PC-9 (cell line): ENCODE data around the gene MYOZ2. TPM values are rescaled to one million over a fixed set of nuclear protein-coding genes. Genes with fewer than 3 reads are reported as not detected.

Source experiments
- BruUV-seq: library from RNA; stranded (reverse); fragments of 400-500 nt; replicated peaks from 2 replicates; lab custom pipeline; 2021; lab: Mats Ljungman, UMichigan
- CTCF ChIA-PET: fragments of 300-600 bp; sonication (Branson Sonifier 250); formaldehyde crosslinking; loops from one replicate; lab custom pipeline; 2022; ENCODE audit warnings: antibody characterized with exemption; lab: Charles Lee
- POLR2A ChIA-PET: fragments of 300-600 bp; sonication (Branson Sonifier 250); formaldehyde crosslinking; loops from one replicate; lab custom pipeline; 2022; ENCODE audit warnings: antibody characterized with exemption; ENCODE audit not compliant: unreplicated experiment; lab: Charles Lee
- DNase-seq, 2 experiments: peaks; one replicate each; pipeline versions ENCODE4 v3.0.0 to v3.0.0-alpha.2; 2015 to 2022; ENCODE audit warnings: mixed read lengths in 1 of 2
- H2AFZ ChIP-seq: fragments of 200-600 bp; sonication (generic); 2 replicates; pipeline ENCODE4 v1.8.1; 2017; ENCODE audit warnings: antibody characterized with exemption
- H3F3A ChIP-seq: fragments of 200-600 bp; sonication (generic); 2 replicates; pipeline ENCODE4 v1.8.1; 2017; ENCODE audit warnings: antibody characterized with exemption, mild to moderate bottlenecking, low read depth; ENCODE audit not compliant: insufficient read depth
- H3K27ac ChIP-seq: fragments of 200-600 bp; sonication (generic); 2 replicates; pipeline ENCODE4 v1.6.1; 2016; ENCODE audit warnings: mixed run types
- H3K27me3 ChIP-seq: fragments of 200-600 bp; sonication (generic); 2 replicates; pipeline ENCODE4 v1.6.1; 2016; ENCODE audit warnings: low read depth, mixed run types; ENCODE audit not compliant: insufficient read depth
- H3K36me3 ChIP-seq: fragments of 200-600 bp; sonication (generic); 2 replicates; pipeline ENCODE4 v1.6.1; 2016; ENCODE audit warnings: low read depth, mixed run types
- H3K4me1 ChIP-seq: fragments of 200-600 bp; sonication (generic); replicated peaks from 2 replicates; pipeline ENCODE4 v1.6.1; 2016; ENCODE audit warnings: mixed run types; ENCODE audit not compliant: insufficient read depth
- H3K4me2 ChIP-seq: fragments of 200-600 bp; sonication (generic); 2 replicates; pipeline ENCODE4 v1.6.1; 2017; ENCODE audit warnings: mixed run types
- H3K4me3 ChIP-seq: fragments of 200-600 bp; sonication (generic); 2 replicates; pipeline ENCODE4 v1.6.1; 2016; ENCODE audit warnings: mixed run types
- H3K79me2 ChIP-seq: fragments of 200-600 bp; sonication (generic); 2 replicates; pipeline ENCODE4 v1.6.1; 2017; ENCODE audit warnings: low read depth, mixed run types
- H3K9me2 ChIP-seq: fragments of 200-600 bp; sonication (generic); 2 replicates; pipeline ENCODE4 v1.8.1; 2017; ENCODE audit warnings: mild to moderate bottlenecking; ENCODE audit not compliant: insufficient read depth
- H3K9me3 ChIP-seq: fragments of 200-600 bp; sonication (generic); 2 replicates; pipeline ENCODE4 v1.8.1; 2016; ENCODE audit warnings: low read depth; ENCODE audit not compliant: insufficient read depth
- H4K20me1 ChIP-seq: fragments of 200-600 bp; sonication (generic); 2 replicates; pipeline ENCODE4 v1.8.1; 2017; ENCODE audit not compliant: insufficient read depth
- CTCF ChIP-seq: fragments of 200-600 bp; sonication (generic); conservative IDR thresholded peaks from 2 replicates; pipeline ENCODE4 v1.6.1; 2017; ENCODE audit warnings: mixed run types, antibody characterized with exemption, mild to moderate bottlenecking, moderate library complexity
- EZH2 ChIP-seq: fragments of 200-600 bp; sonication (generic); IDR thresholded peaks from 2 replicates; pipeline ENCODE4 v1.8.0; 2017; ENCODE audit warnings: antibody characterized with exemption, low read depth
- intact Hi-C: fragments of 100-400 bp; cut with micrococcal nuclease; formaldehyde crosslinking; loops from one replicate; pipeline ENCODE4 v1.10.0; 2022; ENCODE audit not compliant: unreplicated experiment
- total RNA-seq: library from RNA; stranded (reverse); gene quantifications from 2 replicates; pipeline ENCODE4 v1.2.3, GENCODE V29; 2021

Gene MYOZ2
- total RNA-seq, 1 experiment from 2014 or later = not detected

- H3K9me3 ChIP-seq = no peaks in the 10 kb centered on the region
- no peaks in the 10 kb centered on the region for H3K36me3 ChIP-seq
- no peak overlapping the region for H3K27ac ChIP-seq
- no peak overlapping the region for H3K4me3 ChIP-seq
- intact Hi-C loops = no loop called here
- BruUV-seq = no TSS peak
- H4K20me1 ChIP-seq = no peaks in the 10 kb centered on the region
- H3K79me2 ChIP-seq = peaks cover 19% of the 10 kb centered on the region; the same call in 1 of the 2 replicates
- no peaks in the 10 kb centered on the region for H3K9me2 ChIP-seq
- H3K4me2 ChIP-seq = no peak overlapping the region
- no peak overlapping the region for H2AFZ ChIP-seq
- H3F3A ChIP-seq = no peaks in the 10 kb centered on the region
- ChIA-PET CTCF (no interaction called here), POLR2A (no interaction called here)
- DNase-seq = no peak
- no peaks in the 10 kb centered on the region for H3K4me1 ChIP-seq
- TF ChIP-seq CTCF = no peak
- TF ChIP-seq EZH2 = no peak
- no peaks in the 10 kb centered on the region for H3K27me3 ChIP-seq
These were observed 85.8 kb downstream of the MYOZ2 start for GRCh38 chr4:119221412-119221811.

DNA sequence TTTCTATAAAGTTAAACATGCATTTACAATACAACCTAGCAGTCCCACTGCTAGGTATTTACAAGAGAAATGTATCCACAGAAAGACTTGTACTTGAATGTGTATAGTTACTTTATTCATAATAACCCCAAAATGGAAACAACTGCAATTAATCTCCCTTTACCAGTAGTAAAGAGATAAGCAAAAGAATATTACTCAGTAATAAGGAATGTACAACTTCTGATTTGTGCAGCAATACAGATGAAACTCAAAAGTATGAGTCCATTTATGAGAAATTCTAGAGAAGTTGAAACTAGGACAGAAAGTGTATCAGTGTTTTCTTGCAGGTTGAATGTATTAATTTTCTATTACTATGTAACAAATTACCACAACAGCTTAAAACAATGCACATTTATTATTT is 92.1 kb downstream of the MYOZ2 start:
- no peak for DNase-seq
- ChIA-PET POLR2A (no interaction called here), CTCF (no interaction called here)
- H2AFZ ChIP-seq = no peak overlapping the region
- no peaks in the 10 kb centered on the region for H3K36me3 ChIP-seq
- no TSS peak for BruUV-seq
- H3K9me3 ChIP-seq = no peaks in the 10 kb centered on the region
- no peaks in the 10 kb centered on the region for H4K20me1 ChIP-seq
- no peak overlapping the region for H3K4me2 ChIP-seq
- no peaks in the 10 kb centered on the region for H3K27me3 ChIP-seq
- intact Hi-C loops = no loop called here
- no peaks in the 10 kb centered on the region for H3K9me2 ChIP-seq
- H3F3A ChIP-seq = no peaks in the 10 kb centered on the region
- H3K27ac ChIP-seq = no peak overlapping the region
- no peak for TF ChIP-seq EZH2
- no peak for TF ChIP-seq CTCF
- H3K4me1 ChIP-seq = no peaks in the 10 kb centered on the region
- H3K79me2 ChIP-seq = no peaks in the 10 kb centered on the region
- no peak overlapping the region for H3K4me3 ChIP-seq

DNA sequence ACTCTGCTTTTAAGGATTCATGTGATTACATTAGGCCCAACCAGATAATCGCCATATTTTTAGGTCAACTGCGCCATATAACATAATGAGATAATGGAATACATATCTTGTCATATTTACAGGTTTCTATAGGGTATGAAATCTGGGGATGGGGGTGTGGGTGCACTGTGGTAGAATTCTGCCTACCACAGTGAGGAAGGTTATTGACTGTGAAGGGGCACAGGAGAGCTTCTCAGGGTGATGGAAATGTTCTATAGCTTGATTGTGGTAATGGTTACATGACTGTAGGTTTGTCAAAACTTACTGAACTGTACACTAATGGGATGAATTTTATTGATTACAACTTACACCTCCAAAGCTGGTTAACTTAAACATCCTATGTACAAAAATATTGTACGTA is 92.8 kb downstream of the MYOZ2 start:
- Histone ChIP-seq H2AFZ (no peak overlapping the region), H3K4me3 (no peak overlapping the region), H3K36me3 (no peaks in the 10 kb centered on the region), H4K20me1 (no peaks in the 10 kb centered on the region; the same call in 1 of the 2 replicates), H3K4me1 (no peaks in the 10 kb centered on the region), H3K27me3 (no peaks in the 10 kb centered on the region), H3K4me2 (no peak overlapping the region), H3K9me2 (no peaks in the 10 kb centered on the region), H3K79me2 (peaks cover 6% of the 10 kb centered on the region; the same call in 1 of the 2 replicates), H3F3A (no peaks in the 10 kb centered on the region), H3K27ac (no peak overlapping the region), H3K9me3 (no peaks in the 10 kb centered on the region)
- intact Hi-C loops = no loop called here
- ChIA-PET POLR2A (no interaction called here), CTCF (no interaction called here)
- TF ChIP-seq EZH2 (no peak), CTCF (no peak)
- no TSS peak for BruUV-seq
- no peak for DNase-seq
